ENCODE data around the gene AK5.

The AK5 gene

GRCh38 chr1:77375990-77376389 lies 94.2 kb downstream of the AK5 start:
- no peak for ATAC-seq (replicated peaks)
- no peaks in the 10 kb centered on the region for H3K4me1 Mint-ChIP-seq (ENCODE audit: low read depth in 2 of 2)
- no peak overlapping the region for H3K27ac Mint-ChIP-seq
- DNase-seq = no peak
- no peaks in the 10 kb centered on the region for H3K9me3 Mint-ChIP-seq
- H3K27me3 Mint-ChIP-seq = peaks cover 5 to 21% of the 10 kb centered on the region in 2 donors
- H3K4me3 Mint-ChIP-seq = no peak overlapping the region
- no peaks in the 10 kb centered on the region for H3K36me3 Mint-ChIP-seq (ENCODE audit: insufficient read depth)

GRCh38 chr1:77378723-77379535 lies 97.1 kb downstream of the AK5 start:
- no peak overlapping the region for H3K27ac Mint-ChIP-seq
- H3K4me1 Mint-ChIP-seq (ENCODE audit: low read depth in 2 of 2) = no peaks in the 10 kb centered on the region
- no peak for DNase-seq
- H3K27me3 Mint-ChIP-seq = peaks cover 5 to 6% of the 10 kb centered on the region in 2 donors
- no peaks in the 10 kb centered on the region for H3K9me3 Mint-ChIP-seq
- H3K36me3 Mint-ChIP-seq (ENCODE audit: insufficient read depth) = no peaks in the 10 kb centered on the region
- H3K4me3 Mint-ChIP-seq = no peak overlapping the region
- ATAC-seq (replicated peaks) = no peak

- Mint-ChIP-seq H3K9me3 (no peaks in the 10 kb centered on the region), H3K36me3 (ENCODE audit: insufficient read depth) (no peaks in the 10 kb centered on the region), H3K4me3 (no peak overlapping the region), H3K27me3 (peaks cover 5 to 6% of the 10 kb centered on the region in 2 donors), H3K27ac (no peak overlapping the region), H3K4me1 (ENCODE audit: low read depth in 2 of 2) (no peaks in the 10 kb centered on the region)
- ATAC-seq (replicated peaks) (no peak), DNase-seq (no peak)
These were observed 100.5 kb downstream of the AK5 start for GRCh38 chr1:77382366-77382765.

GRCh38 chr1:77383236-77383635 lies 101.4 kb downstream of the AK5 start:
- H3K27me3 Mint-ChIP-seq = peaks cover 5 to 7% of the 10 kb centered on the region in 2 donors
- no peaks in the 10 kb centered on the region for H3K36me3 Mint-ChIP-seq (ENCODE audit: insufficient read depth)
- H3K27ac Mint-ChIP-seq = no peak overlapping the region
- no peaks in the 10 kb centered on the region for H3K9me3 Mint-ChIP-seq
- H3K4me3 Mint-ChIP-seq = no peak overlapping the region
- H3K4me1 Mint-ChIP-seq (ENCODE audit: low read depth in 2 of 2) = peaks cover 2 to 3% of the 10 kb centered on the region in 2 donors
- no peak for ATAC-seq (replicated peaks)
- DNase-seq = no peak

- ATAC-seq (replicated peaks) = no peak
- no peaks in the 10 kb centered on the region for H3K9me3 Mint-ChIP-seq
- peaks cover 14 to 17% of the 10 kb centered on the region in 2 donors for H3K27me3 Mint-ChIP-seq
- no peak overlapping the region for H3K27ac Mint-ChIP-seq
- H3K4me1 Mint-ChIP-seq (ENCODE audit: low read depth in 2 of 2) = peaks cover 7 to 12% of the 10 kb centered on the region in 2 donors
- no peak overlapping the region for H3K4me3 Mint-ChIP-seq
- DNase-seq = no peak
- no peaks in the 10 kb centered on the region for H3K36me3 Mint-ChIP-seq (ENCODE audit: insufficient read depth)
These were observed 103.7 kb downstream of the AK5 start for GRCh38 chr1:77385551-77385950.

- Mint-ChIP-seq H3K9me3 (no peaks in the 10 kb centered on the region), H3K27me3 (peaks cover 11 to 12% of the 10 kb centered on the region in 2 donors), H3K4me1 (ENCODE audit: low read depth in 2 of 2) (peaks cover 7 to 12% of the 10 kb centered on the region in 2 donors), H3K27ac (no peak overlapping the region), H3K36me3 (ENCODE audit: insufficient read depth) (no peaks in the 10 kb centered on the region), H3K4me3 (no peak overlapping the region)
- no peak for ATAC-seq (replicated peaks)
- no peak for DNase-seq
These were observed 104.5 kb downstream of the AK5 start for GRCh38 chr1:77386276-77386675.

GRCh38 chr1:77387553-77387952 lies 105.7 kb downstream of the AK5 start:
- Mint-ChIP-seq H3K9me3 (no peaks in the 10 kb centered on the region), H3K4me1 (ENCODE audit: low read depth in 2 of 2) (peaks cover 7 to 12% of the 10 kb centered on the region in 2 donors), H3K27me3 (peaks cover 11 to 12% of the 10 kb centered on the region in 2 donors), H3K4me3 (no peak overlapping the region), H3K27ac (no peak overlapping the region), H3K36me3 (ENCODE audit: insufficient read depth) (no peaks in the 10 kb centered on the region)
- ATAC-seq (replicated peaks) (no peak), DNase-seq (no peak)

GRCh38 chr1:77388661-77389060 lies 106.8 kb downstream of the AK5 start:
- ATAC-seq (replicated peaks) (no peak), DNase-seq (no peak)
- H3K27me3 Mint-ChIP-seq = peaks cover 11 to 12% of the 10 kb centered on the region in 2 donors
- peak overlapping the region in 1 of 2 donors; percentile 18 for H3K4me3 Mint-ChIP-seq
- peaks cover 7 to 12% of the 10 kb centered on the region in 2 donors for H3K4me1 Mint-ChIP-seq (ENCODE audit: low read depth in 2 of 2)
- no peak overlapping the region for H3K27ac Mint-ChIP-seq
- no peaks in the 10 kb centered on the region for H3K9me3 Mint-ChIP-seq
- no peaks in the 10 kb centered on the region for H3K36me3 Mint-ChIP-seq (ENCODE audit: insufficient read depth)

GRCh38 chr1:77392486-77392885 lies 110.7 kb downstream of the AK5 start:
- Mint-ChIP-seq H3K27me3 (peaks cover 24 to 32% of the 10 kb centered on the region in 2 donors), H3K4me3 (no peak overlapping the region), H3K27ac (no peak overlapping the region), H3K36me3 (ENCODE audit: insufficient read depth) (no peaks in the 10 kb centered on the region), H3K4me1 (ENCODE audit: low read depth in 2 of 2) (peaks cover 7 to 12% of the 10 kb centered on the region in 2 donors), H3K9me3 (no peaks in the 10 kb centered on the region)
- no peak for DNase-seq
- ATAC-seq (replicated peaks) = no peak

- Mint-ChIP-seq H3K27ac (no peak overlapping the region), H3K9me3 (no peaks in the 10 kb centered on the region), H3K36me3 (ENCODE audit: insufficient read depth) (no peaks in the 10 kb centered on the region), H3K4me1 (ENCODE audit: low read depth in 2 of 2) (peaks cover 0 to 2% of the 10 kb centered on the region in 2 donors), H3K4me3 (no peak overlapping the region), H3K27me3 (peaks cover 23 to 26% of the 10 kb centered on the region in 2 donors)
- ATAC-seq (replicated peaks) (no peak), DNase-seq (no peak)
These were observed 112.3 kb downstream of the AK5 start for GRCh38 chr1:77394166-77394565.

- Mint-ChIP-seq H3K4me1 (ENCODE audit: low read depth in 2 of 2) (no peaks in the 10 kb centered on the region), H3K27ac (no peak overlapping the region), H3K9me3 (no peaks in the 10 kb centered on the region), H3K27me3 (peaks cover 22% of the 10 kb centered on the region in 2 donors), H3K4me3 (no peak overlapping the region), H3K36me3 (ENCODE audit: insufficient read depth) (no peaks in the 10 kb centered on the region)
- ATAC-seq (replicated peaks) = no peak
- no peak for DNase-seq
These were observed 113.2 kb downstream of the AK5 start for GRCh38 chr1:77395051-77395450.

GRCh38 chr1:77398152-77398551 lies 116.3 kb downstream of the AK5 start:
- no peak for DNase-seq
- ATAC-seq (replicated peaks) = no peak
- H3K4me1 Mint-ChIP-seq (ENCODE audit: low read depth in 2 of 2) = no peaks in the 10 kb centered on the region
- H3K9me3 Mint-ChIP-seq = no peaks in the 10 kb centered on the region
- H3K4me3 Mint-ChIP-seq = no peak overlapping the region
- H3K36me3 Mint-ChIP-seq (ENCODE audit: insufficient read depth) = no peaks in the 10 kb centered on the region
- H3K27me3 Mint-ChIP-seq = peaks cover 22% of the 10 kb centered on the region in 2 donors
- H3K27ac Mint-ChIP-seq = no peak overlapping the region

GRCh38 chr1:77399250-77400086 lies 117.6 kb downstream of the AK5 start:
- H3K36me3 Mint-ChIP-seq (ENCODE audit: insufficient read depth) = no peaks in the 10 kb centered on the region
- no peaks in the 10 kb centered on the region for H3K9me3 Mint-ChIP-seq
- H3K27me3 Mint-ChIP-seq = peaks cover 16 to 19% of the 10 kb centered on the region in 2 donors
- no peak for DNase-seq
- no peak overlapping the region for H3K27ac Mint-ChIP-seq
- ATAC-seq (replicated peaks) = no peak
- no peak overlapping the region for H3K4me3 Mint-ChIP-seq
- no peaks in the 10 kb centered on the region for H3K4me1 Mint-ChIP-seq (ENCODE audit: low read depth in 2 of 2)

GRCh38 chr1:77400781-77401180 lies 119.0 kb downstream of the AK5 start:
- H3K36me3 Mint-ChIP-seq (ENCODE audit: insufficient read depth) = no peaks in the 10 kb centered on the region
- no peaks in the 10 kb centered on the region for H3K9me3 Mint-ChIP-seq
- H3K27ac Mint-ChIP-seq = no peak overlapping the region
- ATAC-seq (replicated peaks) (no peak), DNase-seq (no peak)
- H3K27me3 Mint-ChIP-seq = peaks cover 16 to 26% of the 10 kb centered on the region in 2 donors
- H3K4me1 Mint-ChIP-seq (ENCODE audit: low read depth in 2 of 2) = no peaks in the 10 kb centered on the region
- no peak overlapping the region for H3K4me3 Mint-ChIP-seq
